Common myeloid progenitor, CD34-positive (primary cell): ENCODE data around the gene ITSN1.

Experiments used
- CTCF ChIA-PET: fragments of 350-600 bp; sonication (Branson Sonifier 250); formaldehyde crosslinking; loops from one replicate; lab custom pipeline; 2021; ENCODE audit warnings: antibody characterized with exemption; lab: Charles Lee
- POLR2A ChIA-PET: fragments of 350-600 bp; sonication (Branson Sonifier 250); formaldehyde crosslinking; loops from one replicate; lab custom pipeline; 2021; ENCODE audit warnings: antibody characterized with exemption; lab: Charles Lee
- DNase-seq, 3 donors: peaks; one replicate each; pipeline versions ENCODE4 v3.0.0 to v3.0.0-alpha.2; 2013
- H3K27ac ChIP-seq, 2 experiments: 1 replicate in 1 of 2; 2 replicates in 1 of 2; pipeline ENCODE4 v1.7.0; 2013; ENCODE audit warnings: inconsistent platforms in 2 of 2, low read length in 2 of 2, mild to moderate bottlenecking in 2 of 2, low read depth in 1 of 2, moderate library complexity in 1 of 2; ENCODE audit not compliant: severe bottlenecking in 2 of 2, insufficient read depth in 1 of 2, poor library complexity in 1 of 2
- H3K27me3 ChIP-seq, 5 experiments: replicated peaks in 2 of 5; 1 replicate in 3 of 5; 2 replicates in 2 of 5; pipeline versions ENCODE4 v1.6.1 to v1.7.0; 2013; ENCODE audit warnings: low read length in 4 of 5, mild to moderate bottlenecking in 2 of 5, moderate library complexity in 2 of 5, inconsistent platforms in 1 of 5; ENCODE audit not compliant: insufficient read depth in 5 of 5, control insufficient read depth in 4 of 5
- H3K36me3 ChIP-seq, 4 experiments: 1 replicate in 2 of 4; 2 replicates in 2 of 4; pipeline versions ENCODE4 v1.6.1 to v1.7.0; 2013; ENCODE audit warnings: low read length in 3 of 4, control low read depth in 1 of 4, mild to moderate bottlenecking in 1 of 4; ENCODE audit not compliant: control insufficient read depth in 4 of 4, insufficient read depth in 4 of 4
- H3K4me1 ChIP-seq, 4 experiments: 1 replicate in 3 of 4; 2 replicates in 1 of 4; pipeline versions ENCODE4 v1.6.1 to v1.7.1; 2013; ENCODE audit warnings: low read length in 3 of 4, mild to moderate bottlenecking in 3 of 4, control low read depth in 1 of 4, inconsistent platforms in 1 of 4, moderate library complexity in 1 of 4; ENCODE audit not compliant: control insufficient read depth in 4 of 4, insufficient read depth in 4 of 4; ENCODE audit errors: control extremely low read depth in 1 of 4
- H3K4me3 ChIP-seq, 7 experiments: 1 replicate in 4 of 7; 2 replicates in 3 of 7; pipeline versions ENCODE4 v1.5.1 to v1.7.0; 2013; ENCODE audit warnings: mild to moderate bottlenecking in 7 of 7, low read length in 6 of 7, moderate library complexity in 6 of 7, inconsistent platforms in 2 of 7, low read depth in 2 of 7, control low read depth in 1 of 7; ENCODE audit not compliant: insufficient read depth in 4 of 7, control insufficient read depth in 1 of 7; ENCODE audit errors: extremely low read depth in 1 of 7
- H3K9me3 ChIP-seq, 5 experiments: 1 replicate in 4 of 5; 2 replicates in 1 of 5; pipeline versions ENCODE4 v1.6.1 to v1.7.1; 2013; ENCODE audit warnings: low read length in 4 of 5, mild to moderate bottlenecking in 2 of 5, inconsistent platforms in 1 of 5, low read depth in 1 of 5, moderate library complexity in 1 of 5; ENCODE audit not compliant: control insufficient read depth in 4 of 5, insufficient read depth in 2 of 5; ENCODE audit errors: control extremely low read depth in 1 of 5
- WGBS: methylation state at CpG from one replicate; pipeline ENCODE4 v1.1.5; 2013; ENCODE audit not compliant: insufficient coverage; 5-methylcytosine and 5-hydroxymethylcytosine counted together

The ITSN1 gene

DNA sequence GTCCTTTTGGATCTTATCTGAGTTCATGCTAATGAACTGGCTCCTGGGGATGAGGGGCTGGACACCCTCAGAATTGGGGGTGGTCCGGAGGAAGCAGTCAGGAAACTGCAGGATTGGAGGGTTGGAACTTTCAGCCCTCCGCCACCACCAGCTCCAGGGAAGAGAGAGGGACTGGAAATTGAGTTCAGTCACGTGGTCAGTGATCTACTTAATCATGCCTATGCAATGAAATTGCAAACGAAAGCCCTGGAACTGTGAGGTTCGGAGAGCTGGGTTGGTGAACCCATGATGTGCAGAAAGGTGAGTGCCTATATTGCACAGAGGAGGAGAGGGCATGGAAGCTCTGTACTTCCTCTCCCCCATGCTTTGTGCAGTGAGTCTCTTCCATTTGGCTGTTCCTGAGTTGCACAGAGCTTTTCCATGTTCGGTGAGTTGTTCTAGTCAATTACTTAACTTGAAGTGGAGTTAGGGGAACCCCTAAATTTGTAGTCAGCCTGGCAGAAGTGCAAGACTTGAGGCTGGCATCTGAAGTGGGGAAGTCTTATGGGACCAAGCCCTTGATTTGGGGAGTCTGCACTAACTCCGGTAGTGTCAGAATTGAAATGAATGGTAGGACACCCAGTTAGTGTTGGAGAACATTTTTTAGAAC lies 16.7 kb downstream of the ITSN1 start:
- no peak for DNase-seq
- POLR2A ChIA-PET: no interaction called here
- H3K4me1 ChIP-seq: peaks cover 0 to 13% (median 6%) of the 10 kb centered on the region in 4 experiments
- no peak overlapping the region for H3K27ac ChIP-seq
- no peaks in the 10 kb centered on the region for H3K27me3 ChIP-seq
- H3K36me3 ChIP-seq: no peaks in the 10 kb centered on the region
- no peaks in the 10 kb centered on the region for H3K9me3 ChIP-seq
- H3K4me3 ChIP-seq: no peak overlapping the region
- CTCF ChIA-PET: interaction anchor here (0.9 kb wide), 1 partner anchor 65 kb away, joined by 3 read pairs; no protein-coding TSS in a partner anchor
- WGBS: 97% methylated on average over 6 of the region's 7 CpGs

- Histone ChIP-seq H3K36me3 (no peaks in the 10 kb centered on the region), H3K9me3 (no peaks in the 10 kb centered on the region), H3K4me3 (no peak overlapping the region), H3K4me1 (peaks cover 0 to 13% (median 6%) of the 10 kb centered on the region in 4 experiments), H3K27me3 (no peaks in the 10 kb centered on the region), H3K27ac (no peak overlapping the region)
- no peak for DNase-seq
- no CpG with 5 or more reads among the region's 1 CpG for WGBS
- CTCF ChIA-PET: interaction anchor here (0.9 kb wide), 1 partner anchor 66 kb away, joined by 3 read pairs; no protein-coding TSS in a partner anchor
- POLR2A ChIA-PET: no interaction called here
Measured at GRCh38 chr21:33659568-33659949, 17.3 kb downstream of the ITSN1 start.

- H3K4me1 ChIP-seq: peaks cover 0 to 7% (median 3%) of the 10 kb centered on the region in 4 experiments
- no peak overlapping the region for H3K27ac ChIP-seq
- WGBS: no CpG with 5 or more reads among the region's 1 CpG
- H3K27me3 ChIP-seq: no peaks in the 10 kb centered on the region
- CTCF ChIA-PET: interaction anchor here (1.0 kb wide), 1 partner anchor 11 kb away, joined by 4 read pairs; no protein-coding TSS in a partner anchor
- no peak for DNase-seq
- no peaks in the 10 kb centered on the region for H3K9me3 ChIP-seq
- no peaks in the 10 kb centered on the region for H3K36me3 ChIP-seq
- H3K4me3 ChIP-seq: no peak overlapping the region
- POLR2A ChIA-PET: no interaction called here
Measured at GRCh38 chr21:33660406-33660805, 18.1 kb downstream of the ITSN1 start.

GRCh38 chr21:33661146-33661545 lies 18.8 kb downstream of the ITSN1 start:
- Histone ChIP-seq H3K4me3 (no peak overlapping the region), H3K36me3 (no peaks in the 10 kb centered on the region), H3K9me3 (no peaks in the 10 kb centered on the region), H3K27ac (no peak overlapping the region), H3K4me1 (peaks cover 0 to 6% (median 3%) of the 10 kb centered on the region in 4 experiments), H3K27me3 (no peaks in the 10 kb centered on the region)
- WGBS: 100% methylated on average over 1 of the region's 1 CpG
- CTCF ChIA-PET: interaction anchor here (1.0 kb wide), 1 partner anchor 11 kb away, joined by 4 read pairs; no protein-coding TSS in a partner anchor
- DNase-seq: no peak
- POLR2A ChIA-PET: no interaction called here

DNA sequence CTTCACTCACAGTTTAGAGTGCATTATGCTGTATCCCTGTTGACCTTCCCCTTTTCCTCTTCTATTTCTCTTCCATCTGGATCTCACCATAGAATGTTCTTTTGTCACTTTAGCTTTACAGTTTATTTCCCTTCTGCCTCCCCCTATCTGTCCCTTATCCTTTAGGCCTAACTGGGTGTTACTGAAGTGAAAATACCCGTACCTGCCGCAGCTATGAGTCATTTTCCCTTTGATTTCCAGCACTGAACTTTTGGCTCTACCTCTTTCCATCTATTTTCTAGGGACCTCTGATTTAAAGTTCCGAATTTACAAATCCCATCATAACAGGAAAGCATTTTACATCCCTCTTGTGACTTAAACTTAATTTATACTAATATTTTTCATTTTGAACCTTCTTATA lies 19.7 kb downstream of the ITSN1 start:
- no peak overlapping the region for H3K4me3 ChIP-seq
- ChIA-PET CTCF (no interaction called here), POLR2A (no interaction called here)
- WGBS: 100% methylated on average over 2 of the region's 3 CpGs
- DNase-seq: no peak
- H3K4me1 ChIP-seq: peaks cover 0 to 5% (median 2%) of the 10 kb centered on the region in 4 experiments
- no peaks in the 10 kb centered on the region for H3K9me3 ChIP-seq
- no peak overlapping the region for H3K27ac ChIP-seq
- no peaks in the 10 kb centered on the region for H3K27me3 ChIP-seq
- H3K36me3 ChIP-seq: no peaks in the 10 kb centered on the region

DNA sequence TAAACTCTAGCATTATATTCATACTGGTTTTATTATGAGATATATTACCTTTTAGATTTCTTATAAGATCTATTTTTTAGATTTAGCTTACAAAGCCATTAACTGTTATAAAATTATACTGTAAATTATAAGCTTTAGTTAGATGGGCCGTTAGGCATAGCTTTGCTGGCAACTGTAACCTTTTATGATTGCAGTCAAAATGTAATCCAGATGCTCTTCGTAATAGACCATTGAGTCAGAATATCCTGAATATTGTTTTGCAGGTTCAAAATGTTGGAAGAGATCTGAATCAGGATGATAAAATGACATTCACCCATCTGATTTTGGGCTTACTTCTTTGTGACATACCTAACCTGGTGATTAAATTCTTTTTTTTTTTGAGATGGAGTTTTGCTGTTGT lies 20.9 kb downstream of the ITSN1 start:
- ChIA-PET POLR2A (no interaction called here), CTCF (no interaction called here)
- no peak for DNase-seq
- Histone ChIP-seq H3K27me3 (no peaks in the 10 kb centered on the region), H3K36me3 (no peaks in the 10 kb centered on the region), H3K4me1 (no peaks in the 10 kb centered on the region), H3K9me3 (no peaks in the 10 kb centered on the region), H3K27ac (no peak overlapping the region), H3K4me3 (no peak overlapping the region)
- no CpG with 5 or more reads among the region's 2 CpGs for WGBS

GRCh38 chr21:33664135-33664534 lies 21.8 kb downstream of the ITSN1 start:
- H3K27ac ChIP-seq: no peak overlapping the region
- H3K36me3 ChIP-seq: no peaks in the 10 kb centered on the region
- POLR2A ChIA-PET: no interaction called here
- no peak for DNase-seq
- H3K27me3 ChIP-seq: no peaks in the 10 kb centered on the region
- WGBS: 100% methylated on average over 2 of the region's 3 CpGs
- no peaks in the 10 kb centered on the region for H3K4me1 ChIP-seq
- no peaks in the 10 kb centered on the region for H3K9me3 ChIP-seq
- H3K4me3 ChIP-seq: no peak overlapping the region
- CTCF ChIA-PET: no interaction called here
